HL-60/S4 (cell line): ENCODE measurements around the gene LSAMP.
"Not testable (repeated sequence)": the region's sequence is repeated elsewhere in the genome, so short reads cannot be mapped to it uniquely, and the experiment has no call there.

Source experiments
- in situ Hi-C: fragments of 300-500 bp; cut with MboI; formaldehyde crosslinking; loops from 2 replicates; pipeline ENCODE4 v1.14.3; 2022; ENCODE audit warnings: low sequenced_read_pairs

Gene LSAMP

DNA sequence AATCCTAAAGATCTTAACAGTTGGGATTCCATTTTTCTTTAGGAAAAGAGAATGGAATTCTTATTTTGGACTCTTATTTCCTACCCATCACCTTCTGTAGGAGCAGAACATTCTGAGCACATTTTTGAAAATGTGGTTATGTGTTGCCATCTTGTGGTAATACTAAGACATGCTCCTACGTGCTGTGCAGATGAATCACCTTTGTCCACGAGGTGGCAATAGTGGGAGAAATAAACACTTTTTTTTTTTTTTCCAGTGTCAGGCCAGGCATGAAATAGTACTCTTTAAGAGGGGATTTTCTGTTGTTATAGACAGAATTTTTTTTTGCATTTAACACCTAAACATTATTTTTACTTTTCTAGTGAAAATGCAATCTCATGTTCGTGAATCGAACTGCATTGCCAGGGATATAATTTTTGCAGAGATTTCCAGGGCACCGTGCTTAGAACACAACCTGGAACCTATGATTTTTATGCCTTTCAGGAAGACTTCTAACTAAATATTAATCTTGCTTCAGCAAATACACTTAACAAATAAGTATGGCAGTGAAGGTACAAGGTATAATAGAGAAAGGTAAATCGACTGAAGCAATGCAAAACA is 625.4 kb downstream of the LSAMP start:
- in situ Hi-C loops: no loop called here

GRCh38 chr3:115814778-115815380 is 630.4 kb downstream of the LSAMP start:
- in situ Hi-C loops: no loop called here

- in situ Hi-C loops: no loop called here
Measured at GRCh38 chr3:115814006-115814405, 631.3 kb downstream of the LSAMP start.

DNA sequence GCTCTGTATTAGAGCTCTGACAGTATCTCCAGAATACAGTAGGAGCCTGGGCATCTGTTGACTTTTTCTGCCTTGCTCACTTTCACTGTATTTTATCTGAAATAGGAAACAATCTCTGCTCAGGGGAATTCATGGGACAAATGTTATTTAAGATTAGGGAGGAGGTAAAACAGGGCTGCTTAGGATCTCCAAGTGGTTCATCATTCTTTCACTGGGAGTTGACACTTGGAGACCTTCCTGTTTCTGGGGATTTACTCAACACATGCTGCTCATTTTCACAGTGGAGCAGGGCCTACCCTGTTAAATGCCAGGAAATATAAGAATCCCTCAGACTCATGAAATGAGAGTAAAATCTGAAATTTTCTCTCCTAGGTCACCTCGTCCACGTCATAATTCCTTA is 636.5 kb downstream of the LSAMP start:
- in situ Hi-C loops: no loop called here

DNA sequence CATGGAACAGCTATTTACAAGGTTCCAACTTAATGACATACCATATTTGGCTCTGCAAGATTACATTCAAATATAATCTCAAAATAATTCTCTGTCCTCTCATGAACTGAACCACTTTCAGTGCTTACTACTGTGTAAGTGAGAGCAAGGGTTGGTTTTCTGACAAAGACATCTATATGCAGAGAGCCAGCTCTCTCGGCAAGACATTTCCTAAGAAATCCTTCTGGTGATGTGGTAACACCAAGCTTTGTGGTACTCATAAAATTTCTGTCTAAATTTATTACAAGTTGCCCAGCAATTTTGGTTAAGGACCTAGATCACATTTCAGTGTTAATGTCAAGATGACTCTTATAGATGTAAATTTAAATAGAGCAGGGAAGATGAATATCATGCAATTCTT is 637.0 kb downstream of the LSAMP start:
- in situ Hi-C loops: no loop called here

- in situ Hi-C loops: no loop called here
Measured at GRCh38 chr3:115806501-115806900, 638.8 kb downstream of the LSAMP start.

- in situ Hi-C loops: no loop called here
Measured at GRCh38 chr3:115805520-115805919, 639.8 kb downstream of the LSAMP start.

DNA sequence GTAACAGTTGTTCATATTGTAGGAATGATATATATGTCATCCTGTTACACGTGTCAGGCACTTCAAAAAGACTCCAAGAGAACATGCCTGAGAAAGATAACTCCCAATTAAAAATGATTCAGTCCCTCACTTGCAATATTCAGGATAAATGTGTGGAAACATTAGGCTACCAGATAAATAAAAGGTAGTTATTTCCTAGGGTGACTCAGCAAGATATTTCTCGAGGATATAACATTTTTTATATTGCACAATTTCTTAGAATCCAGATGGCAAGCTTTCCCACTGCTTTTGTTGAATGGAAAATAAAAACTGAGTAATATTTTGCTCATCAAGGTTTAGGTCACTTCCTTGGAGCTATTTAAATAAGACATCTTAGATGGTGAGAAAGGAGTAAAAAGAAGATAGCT is 640.6 kb downstream of the LSAMP start:
- in situ Hi-C loops: no loop called here

DNA sequence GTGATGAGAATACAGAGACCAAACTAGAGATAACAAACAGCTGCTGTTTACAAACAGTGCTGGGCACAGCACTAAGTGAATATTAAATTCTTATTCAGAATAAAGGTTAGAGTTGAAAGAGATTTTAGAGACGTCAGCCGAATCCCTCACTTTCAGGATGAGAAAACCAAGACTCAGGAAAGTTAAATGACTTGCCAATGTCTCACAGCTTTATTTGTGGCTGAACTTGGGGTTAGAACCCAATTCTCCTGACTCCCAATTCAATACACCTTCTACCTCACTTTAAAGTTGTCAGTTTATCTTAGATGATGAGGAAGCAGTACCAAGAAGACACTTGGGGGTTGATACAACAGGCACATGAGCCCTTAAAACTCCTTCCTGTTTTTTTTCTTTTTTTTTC is 641.1 kb downstream of the LSAMP start:
- in situ Hi-C loops: no loop called here

DNA sequence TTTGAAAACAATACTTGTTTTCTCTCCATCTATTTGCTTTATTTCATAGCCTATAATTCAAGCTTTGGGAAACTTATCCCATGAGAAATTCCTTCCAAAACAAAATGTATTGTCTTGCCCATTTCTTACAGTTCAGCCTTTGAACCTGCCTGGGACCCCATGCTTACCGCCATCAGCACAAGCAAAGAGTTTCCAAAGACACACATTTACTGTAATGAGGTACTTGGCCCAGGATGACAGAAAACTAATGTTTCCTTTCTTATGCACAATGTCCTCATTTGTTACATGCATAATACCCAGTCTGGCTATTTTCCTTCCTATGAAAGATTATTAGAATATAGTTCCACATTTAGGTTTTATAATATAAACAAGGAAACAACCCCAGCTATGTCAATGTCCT is 641.6 kb downstream of the LSAMP start:
- in situ Hi-C loops: no loop called here

- in situ Hi-C loops: no loop called here
Measured at GRCh38 chr3:115800489-115801075, 644.7 kb downstream of the LSAMP start.

GRCh38 chr3:115800065-115800464 is 645.2 kb downstream of the LSAMP start:
- in situ Hi-C loops: not testable (repeated sequence)

GRCh38 chr3:115792206-115792955 is 652.9 kb downstream of the LSAMP start:
- in situ Hi-C loops: no loop called here

DNA sequence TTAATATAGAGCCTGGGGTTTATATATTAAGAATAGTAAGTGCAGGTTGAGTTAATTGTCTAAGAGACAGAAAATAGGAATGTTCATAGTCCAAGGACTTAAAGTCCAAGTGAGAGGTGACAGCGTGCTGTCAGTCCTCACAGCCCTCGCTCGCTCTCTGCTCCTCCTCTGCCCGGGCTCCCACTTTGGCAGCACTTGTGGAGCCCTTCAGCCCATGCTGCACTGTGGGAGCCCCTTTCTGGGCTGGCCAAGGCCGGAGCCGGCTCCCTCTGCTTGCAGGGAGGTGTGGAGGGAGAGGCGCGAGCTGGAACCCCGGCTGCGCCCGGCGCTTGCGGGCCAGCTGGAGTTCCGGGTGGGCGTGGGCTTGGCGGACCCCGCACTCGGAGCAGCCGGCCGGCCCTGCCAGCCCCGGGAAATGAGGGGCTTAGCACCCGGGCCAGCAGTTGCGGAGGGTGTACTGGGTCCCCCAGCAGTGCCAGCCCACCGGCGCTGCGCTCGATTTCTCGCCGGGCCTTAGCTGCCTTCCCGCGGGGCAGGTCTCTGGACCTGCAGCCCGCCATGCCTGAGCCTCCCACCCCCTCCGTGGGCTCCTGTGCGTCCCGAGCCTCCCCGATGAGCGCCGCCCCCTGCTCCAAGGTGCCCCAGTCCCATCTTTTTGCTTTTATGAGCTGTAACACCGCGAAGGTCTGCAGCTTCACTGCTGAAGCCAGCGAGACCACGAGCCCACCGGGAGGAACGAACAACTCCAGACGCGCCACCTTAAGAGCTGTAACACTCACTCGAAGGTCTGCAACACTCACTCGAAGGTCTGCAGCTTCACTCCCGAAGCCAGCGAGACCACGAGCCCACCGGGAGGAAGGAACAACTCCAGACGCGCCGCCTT is 653.8 kb downstream of the LSAMP start:
- in situ Hi-C loops: not testable (repeated sequence)

DNA sequence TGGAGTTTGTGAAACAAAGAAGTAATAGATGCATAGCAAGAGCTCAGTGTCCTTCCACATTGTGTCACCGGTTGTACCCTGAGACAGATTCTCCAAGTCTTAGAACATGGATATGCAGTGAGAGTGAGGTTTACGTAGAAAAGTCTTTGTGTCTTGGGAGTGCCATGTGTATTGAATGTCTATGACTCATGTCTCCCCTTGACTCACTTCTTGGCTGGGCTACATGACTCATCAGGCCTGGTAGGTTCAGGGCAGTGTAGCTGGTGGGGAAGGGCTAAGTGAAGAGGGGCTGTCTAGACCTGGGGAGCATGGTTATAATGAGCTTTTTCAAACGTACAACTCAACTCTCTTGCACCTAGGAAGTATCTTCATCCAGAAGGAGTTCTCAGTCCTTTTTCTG is 654.5 kb downstream of the LSAMP start:
- in situ Hi-C loops: no loop called here

GRCh38 chr3:115789481-115789880 is 655.8 kb downstream of the LSAMP start:
- in situ Hi-C loops: no loop called here

DNA sequence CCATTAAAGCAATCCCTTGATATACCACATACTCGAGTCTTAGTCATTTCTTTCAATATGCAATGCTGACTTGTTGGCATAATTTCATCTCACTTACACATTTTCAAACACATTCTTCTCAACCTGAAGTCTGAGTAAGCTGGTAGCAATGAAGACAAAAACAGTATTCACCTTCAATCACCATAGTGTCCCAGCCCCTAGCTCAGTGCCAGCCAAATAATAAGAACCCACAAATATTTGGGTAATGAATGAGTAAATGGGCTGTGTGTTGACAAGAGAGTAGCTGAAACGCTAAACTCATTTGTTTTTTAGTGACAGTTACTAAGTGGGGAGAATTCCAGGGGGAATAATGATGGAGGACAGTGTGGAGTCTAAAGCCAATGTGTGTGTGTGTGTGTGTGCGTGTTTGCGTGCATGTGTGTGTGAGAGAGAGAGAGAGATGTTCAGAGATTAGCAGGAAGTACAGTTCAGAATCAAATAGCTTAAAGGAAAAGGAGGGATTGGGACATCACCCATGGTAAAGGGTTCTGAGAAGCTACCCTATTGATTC is 656.3 kb downstream of the LSAMP start:
- in situ Hi-C loops: no loop called here

DNA sequence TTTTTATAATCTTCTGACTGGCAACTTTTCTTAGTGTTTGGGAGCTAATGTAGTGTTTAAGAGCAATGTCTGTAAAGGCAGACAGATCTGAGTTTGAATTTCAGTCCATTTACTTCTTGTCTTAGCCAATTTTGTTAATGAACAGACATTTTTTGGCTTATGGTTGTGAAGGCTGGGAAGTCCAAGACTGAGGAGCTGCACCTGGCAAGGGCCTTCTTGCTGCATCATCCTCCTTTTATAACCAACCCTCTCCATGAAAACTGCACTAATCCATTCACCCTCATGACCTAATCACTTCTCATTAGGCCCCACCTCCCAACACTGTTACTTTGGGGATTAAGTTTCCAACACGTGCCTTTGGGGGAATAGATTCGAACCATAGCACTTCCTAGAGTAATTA is 657.5 kb downstream of the LSAMP start:
- in situ Hi-C loops: no loop called here

DNA sequence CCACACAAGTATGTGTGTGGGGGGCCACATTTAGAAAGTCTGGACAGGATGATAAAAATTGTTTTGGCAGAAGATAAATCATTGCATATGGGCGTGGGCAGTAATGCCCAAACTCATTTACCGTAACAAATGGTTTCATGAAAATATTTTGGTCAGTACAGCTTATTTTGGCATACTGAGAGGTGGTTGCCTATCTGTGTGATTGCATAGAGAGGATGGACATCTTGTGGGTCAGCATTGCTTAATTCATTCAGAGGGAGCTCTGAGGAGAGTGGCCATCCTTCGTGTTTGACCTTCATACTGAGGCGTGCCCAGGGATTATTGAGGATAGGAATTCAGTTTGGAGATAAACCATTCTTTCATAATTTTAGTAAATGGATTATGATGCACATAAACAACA is 659.5 kb downstream of the LSAMP start:
- in situ Hi-C loops: no loop called here

- in situ Hi-C loops: no loop called here
Measured at GRCh38 chr3:115784739-115785536, 660.3 kb downstream of the LSAMP start.
